ENCODE results near the gene ALDH3B2.

DNA sequence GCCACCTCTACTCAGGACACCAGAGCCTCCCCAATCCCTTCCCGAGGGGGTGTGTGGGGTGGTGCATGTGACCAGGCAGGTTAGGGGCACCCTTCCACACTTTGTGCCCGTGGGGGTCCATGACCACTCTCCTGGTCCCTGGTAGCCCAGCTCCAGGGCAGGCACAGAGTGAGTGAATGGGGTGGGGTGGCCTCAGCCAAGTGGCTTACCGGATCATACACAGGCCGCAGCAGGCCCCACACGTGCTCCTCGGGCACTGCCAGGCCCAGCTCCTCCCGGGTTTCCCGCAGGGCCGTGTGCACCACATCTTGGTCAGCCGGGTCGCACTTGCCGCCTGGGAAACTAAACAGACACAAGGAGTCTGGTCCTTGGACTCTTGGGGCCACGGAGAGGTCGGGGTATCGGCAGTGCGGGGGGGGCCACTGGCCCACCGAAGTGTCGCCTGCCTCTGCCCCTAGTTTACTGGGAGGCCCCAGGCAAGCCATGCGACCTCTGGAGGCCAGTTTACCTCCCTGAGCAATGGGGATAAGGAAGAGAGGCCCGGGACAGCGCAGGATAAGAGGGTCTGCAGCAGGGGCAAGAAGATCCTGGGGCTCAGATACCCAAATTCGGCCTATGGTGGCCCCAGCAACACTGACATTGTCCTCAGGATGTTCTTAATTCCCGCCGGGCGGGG is 45.6 kb downstream of the ALDH3B2 start:
- TF ChIP-seq, protein P1, sequence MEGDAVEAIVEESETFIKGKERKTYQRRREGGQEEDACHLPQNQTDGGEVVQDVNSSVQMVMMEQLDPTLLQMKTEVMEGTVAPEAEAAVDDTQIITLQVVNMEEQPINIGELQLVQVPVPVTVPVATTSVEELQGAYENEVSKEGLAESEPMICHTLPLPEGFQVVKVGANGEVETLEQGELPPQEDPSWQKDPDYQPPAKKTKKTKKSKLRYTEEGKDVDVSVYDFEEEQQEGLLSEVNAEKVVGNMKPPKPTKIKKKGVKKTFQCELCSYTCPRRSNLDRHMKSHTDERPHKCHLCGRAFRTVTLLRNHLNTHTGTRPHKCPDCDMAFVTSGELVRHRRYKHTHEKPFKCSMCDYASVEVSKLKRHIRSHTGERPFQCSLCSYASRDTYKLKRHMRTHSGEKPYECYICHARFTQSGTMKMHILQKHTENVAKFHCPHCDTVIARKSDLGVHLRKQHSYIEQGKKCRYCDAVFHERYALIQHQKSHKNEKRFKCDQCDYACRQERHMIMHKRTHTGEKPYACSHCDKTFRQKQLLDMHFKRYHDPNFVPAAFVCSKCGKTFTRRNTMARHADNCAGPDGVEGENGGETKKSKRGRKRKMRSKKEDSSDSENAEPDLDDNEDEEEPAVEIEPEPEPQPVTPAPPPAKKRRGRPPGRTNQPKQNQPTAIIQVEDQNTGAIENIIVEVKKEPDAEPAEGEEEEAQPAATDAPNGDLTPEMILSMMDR (IDR thresholded peaks at IDR 0.05; ENCODE audit: low read depth, low read length, poor library complexity, severe bottlenecking) = peak; percentile 95
- no peak for TF ChIP-seq EZH2phosphoT487 (IDR thresholded peaks at IDR 0.05; ENCODE audit: borderline replicate concordance, low read length)

All from DOHH2 (cell line).